GM19452 (cell line): ENCODE measurements around the gene RAB37.

ENCODE experiments used
- ATAC-seq: cut with Tn5 transposase; IDR thresholded peaks from one replicate; pipeline ENCODE4 v1.9.1; 2021; ENCODE audit not compliant: unreplicated experiment

Gene RAB37

GRCh38 chr17:74744714-74745547, 7.9 kb downstream of the RAB37 start:
- ATAC-seq = no peak

DNA sequence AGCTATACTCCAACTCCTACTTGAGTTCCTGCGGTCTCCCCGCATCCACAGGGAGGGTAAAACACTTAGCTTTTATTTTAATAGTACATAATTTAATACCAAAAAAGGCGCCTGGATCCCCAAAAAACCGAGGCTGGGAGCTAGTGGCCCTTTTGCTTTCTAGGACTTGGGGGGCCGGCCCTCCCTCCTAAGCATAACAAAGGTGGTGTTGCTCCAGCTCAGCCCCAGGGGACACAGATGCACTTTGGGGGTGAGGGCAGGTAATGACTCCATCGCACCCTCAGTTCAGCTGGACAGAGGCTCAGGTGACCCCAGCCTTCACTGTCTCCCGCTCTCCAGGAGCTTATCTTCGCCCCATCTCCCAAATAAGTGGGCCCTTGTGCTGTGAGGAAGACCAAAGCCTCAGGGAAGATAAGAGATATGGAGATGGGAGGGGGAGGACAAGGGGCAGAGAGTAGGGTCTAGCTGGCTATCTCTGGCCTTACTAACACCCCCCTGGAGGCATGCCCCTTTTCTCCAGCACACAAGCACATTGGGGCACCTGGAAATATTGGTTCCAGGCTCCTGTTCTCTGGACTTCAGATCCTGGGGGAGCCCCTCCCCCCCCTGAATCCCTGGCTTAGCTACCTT, 8.6 kb downstream of the RAB37 start:
- no peak for ATAC-seq

DNA sequence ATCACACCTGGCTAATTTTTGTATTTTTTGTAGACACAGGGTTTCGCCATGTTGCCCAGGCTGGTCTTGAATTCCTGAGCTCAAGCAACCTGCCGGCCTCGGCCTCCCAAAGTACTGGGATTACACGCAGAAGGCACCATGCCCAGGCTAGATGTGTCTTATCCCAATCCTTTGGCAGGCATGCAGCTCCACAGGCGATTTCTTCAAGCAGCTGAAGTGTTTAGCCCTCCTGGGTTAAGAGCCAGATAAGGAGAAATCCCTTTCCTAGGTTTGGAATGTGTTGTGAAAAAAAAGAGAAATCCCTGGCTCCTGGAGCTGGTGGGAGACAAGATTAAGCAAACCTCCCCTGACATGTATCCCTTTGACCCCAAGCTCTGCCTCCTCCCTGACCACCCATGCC, 9.3 kb downstream of the RAB37 start:
- no peak for ATAC-seq

DNA sequence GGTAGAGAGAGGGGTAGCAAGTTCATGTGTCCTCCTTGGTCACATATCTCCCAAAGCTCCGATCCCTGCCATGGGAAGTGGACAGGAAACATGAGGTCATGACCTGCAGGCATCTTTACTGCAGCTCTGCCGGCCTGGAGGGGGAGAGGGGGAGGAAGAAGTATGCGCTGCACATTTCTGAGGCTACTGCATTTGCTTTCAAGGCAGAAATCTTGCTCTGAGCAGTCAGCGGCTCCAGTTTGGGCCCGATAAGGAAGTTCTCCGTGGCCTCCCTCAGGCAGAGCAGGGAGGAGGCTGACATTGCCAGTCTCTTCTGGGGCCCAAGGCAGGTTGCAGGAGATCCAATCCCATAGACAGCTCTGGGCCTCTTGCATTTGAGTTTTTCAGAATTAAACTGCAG, 9.9 kb downstream of the RAB37 start:
- no peak for ATAC-seq

DNA sequence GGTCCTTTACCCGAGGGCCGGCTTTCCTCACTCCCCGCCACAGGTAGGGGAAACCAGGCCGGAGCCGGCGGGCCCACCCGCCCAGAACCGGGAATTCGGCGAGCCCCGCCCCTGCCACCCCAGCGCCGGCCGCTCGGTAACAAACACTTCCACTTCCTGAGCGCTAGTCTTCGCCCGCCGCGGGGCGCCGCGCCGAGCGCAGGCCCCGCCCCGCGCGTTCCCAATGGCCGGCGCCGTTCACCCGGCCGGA, 11.1 kb downstream of the RAB37 start:
- no peak for ATAC-seq

DNA sequence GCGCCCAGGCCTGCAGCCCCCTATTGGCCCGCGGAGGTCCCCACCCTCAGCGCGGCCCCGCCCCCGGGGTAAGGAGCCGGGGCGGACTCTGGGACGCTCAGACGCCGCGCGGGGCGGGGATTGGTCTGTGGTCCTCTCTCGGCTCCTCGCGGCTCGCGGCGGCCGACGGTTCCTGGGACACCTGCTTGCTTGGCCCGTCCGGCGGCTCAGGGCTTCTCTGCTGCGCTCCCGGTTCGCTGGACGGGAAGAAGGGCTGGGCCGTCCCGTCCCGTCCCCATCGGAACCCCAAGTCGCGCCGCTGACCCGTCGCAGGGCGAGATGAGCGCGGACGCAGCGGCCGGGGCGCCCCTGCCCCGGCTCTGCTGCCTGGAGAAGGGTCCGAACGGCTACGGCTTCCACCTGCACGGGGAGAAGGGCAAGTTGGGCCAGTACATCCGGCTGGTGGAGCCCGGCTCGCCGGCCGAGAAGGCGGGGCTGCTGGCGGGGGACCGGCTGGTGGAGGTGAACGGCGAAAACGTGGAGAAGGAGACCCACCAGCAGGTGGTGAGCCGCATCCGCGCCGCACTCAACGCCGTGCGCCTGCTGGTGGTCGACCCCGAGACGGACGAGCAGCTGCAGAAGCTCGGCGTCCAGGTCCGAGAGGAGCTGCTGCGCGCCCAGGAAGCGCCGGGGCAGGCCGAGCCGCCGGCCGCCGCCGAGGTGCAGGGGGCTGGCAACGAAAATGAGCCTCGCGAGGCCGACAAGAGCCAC, 11.6 kb downstream of the RAB37 start, which contains the start of gene NHERF1:
Gene NHERF1, plus strand, starts transcription at position 100 of the 750 bp plus-strand sequence. Its CDS starts 219 bp downstream, at position 319.
- peak; percentile 87 for ATAC-seq

GRCh38 chr17:74749279-74750038, 12.4 kb downstream of the RAB37 start:
- peak; percentile 6 for ATAC-seq

- ATAC-seq = no peak
Measured at GRCh38 chr17:74750039-74750326, 12.9 kb downstream of the RAB37 start.

GRCh38 chr17:74750327-74751069, 13.4 kb downstream of the RAB37 start:
- ATAC-seq = no peak

DNA sequence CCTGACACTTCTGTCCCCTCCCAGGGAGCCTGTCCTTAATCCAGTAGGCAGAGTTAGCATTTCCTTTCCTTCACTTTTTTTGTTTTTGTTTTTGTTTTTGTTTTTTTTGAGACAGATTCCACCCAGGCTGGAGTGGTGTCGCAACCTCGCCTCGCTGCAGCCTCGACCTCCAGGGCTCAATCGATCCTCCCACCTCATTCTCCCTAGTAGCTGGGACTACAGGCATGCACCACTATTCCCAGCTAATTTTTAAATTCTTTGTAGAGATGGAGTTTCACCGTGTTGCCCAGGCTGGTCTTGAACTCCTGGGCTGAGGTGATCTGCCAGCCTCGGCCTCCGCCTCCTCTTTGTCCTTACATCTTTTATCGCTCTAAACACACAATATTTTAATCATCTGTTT, 15.4 kb downstream of the RAB37 start:
- ATAC-seq = no peak

DNA sequence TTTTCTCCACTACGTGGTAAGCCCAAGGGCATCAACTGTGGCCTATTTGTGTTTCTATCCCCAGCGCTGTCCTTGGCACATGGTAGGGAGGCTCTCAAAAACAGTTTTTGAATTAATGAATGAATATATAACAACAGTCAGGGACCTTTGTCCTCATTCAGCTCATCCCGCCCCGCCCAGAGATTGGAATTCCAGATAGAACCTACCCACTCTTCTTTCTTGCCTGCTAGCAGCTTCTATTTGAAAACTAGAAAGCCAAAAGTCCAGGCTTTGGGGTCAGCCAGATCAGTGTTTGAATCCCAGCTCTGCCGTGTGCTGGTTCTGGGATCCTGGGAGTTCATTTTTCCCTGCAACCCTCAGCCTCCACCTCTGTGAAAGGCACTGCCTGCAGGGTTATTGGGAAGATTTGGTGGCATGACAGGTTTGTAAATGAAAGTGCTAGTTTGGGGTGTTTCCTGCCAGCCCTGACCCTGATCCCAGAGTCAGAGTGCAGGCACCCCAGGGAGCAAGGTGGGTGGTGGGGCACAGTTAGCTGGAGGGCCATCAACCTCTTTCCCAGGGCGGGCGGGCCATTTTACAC, 15.9 kb downstream of the RAB37 start:
- ATAC-seq = no peak

- ATAC-seq = no peak
Measured at GRCh38 chr17:74754832-74755231, 17.8 kb downstream of the RAB37 start.

DNA sequence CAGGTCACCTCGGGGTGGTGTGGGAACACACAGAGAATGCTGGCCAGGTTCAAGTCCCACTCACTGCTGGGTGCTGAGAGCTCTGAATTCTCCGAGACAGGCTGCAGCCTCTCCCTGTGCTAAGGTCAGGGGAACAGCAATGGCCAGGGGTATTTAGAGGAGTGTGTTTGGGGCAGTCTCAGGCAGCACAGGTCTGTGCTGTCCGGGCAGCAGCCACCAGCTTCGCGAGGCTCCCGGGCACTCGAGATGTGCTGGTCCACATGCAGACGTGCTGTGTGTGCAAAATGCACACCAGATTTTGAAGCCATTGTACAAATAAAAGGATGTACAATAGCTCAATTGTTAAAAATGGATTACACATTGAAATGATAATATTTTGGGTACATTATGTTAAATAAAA, 18.5 kb downstream of the RAB37 start:
- ATAC-seq = no peak

GRCh38 chr17:74756891-74757290, 19.8 kb downstream of the RAB37 start:
- no peak for ATAC-seq

DNA sequence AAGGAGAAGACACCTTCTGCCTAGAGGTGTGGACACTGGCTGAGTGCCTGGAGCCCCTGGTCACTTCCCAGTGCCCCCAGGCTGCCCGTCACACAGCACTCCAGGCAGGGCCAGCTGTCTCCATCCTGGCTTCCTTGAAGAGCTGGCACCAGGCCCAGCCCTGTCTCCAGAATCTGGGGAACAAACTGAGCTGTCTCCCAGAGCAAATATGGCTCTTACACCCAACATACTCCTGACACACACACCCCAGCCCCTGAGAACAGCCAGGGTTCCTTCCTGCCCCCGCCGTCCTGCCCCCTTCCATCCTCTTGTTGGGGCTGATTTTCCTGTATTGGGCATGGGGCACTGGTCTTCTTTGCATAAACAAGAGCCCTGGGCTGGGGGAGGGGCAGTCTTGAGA, 20.4 kb downstream of the RAB37 start:
- ATAC-seq = no peak

- ATAC-seq = no peak
Measured at GRCh38 chr17:74757931-74758847, 21.1 kb downstream of the RAB37 start.

DNA sequence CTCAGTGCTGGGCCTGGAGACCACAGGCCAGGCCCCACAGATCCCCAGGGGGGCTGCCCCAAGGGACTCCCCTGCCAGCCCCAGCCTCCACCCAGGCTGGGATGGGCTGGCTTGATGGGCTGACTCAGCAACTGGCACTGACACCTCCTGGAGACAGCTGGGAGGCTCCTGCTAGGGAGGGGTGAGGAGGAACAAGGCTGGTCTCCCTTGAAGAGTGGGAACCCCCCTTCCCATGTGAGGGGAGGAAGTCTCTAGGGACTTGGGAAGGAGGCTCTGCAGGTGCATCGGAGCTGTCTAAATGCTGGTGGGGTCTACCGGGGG, 21.8 kb downstream of the RAB37 start:
- peak; percentile 19 for ATAC-seq

GRCh38 chr17:74759243-74759801, 22.3 kb downstream of the RAB37 start:
- peak; percentile 71 for ATAC-seq

DNA sequence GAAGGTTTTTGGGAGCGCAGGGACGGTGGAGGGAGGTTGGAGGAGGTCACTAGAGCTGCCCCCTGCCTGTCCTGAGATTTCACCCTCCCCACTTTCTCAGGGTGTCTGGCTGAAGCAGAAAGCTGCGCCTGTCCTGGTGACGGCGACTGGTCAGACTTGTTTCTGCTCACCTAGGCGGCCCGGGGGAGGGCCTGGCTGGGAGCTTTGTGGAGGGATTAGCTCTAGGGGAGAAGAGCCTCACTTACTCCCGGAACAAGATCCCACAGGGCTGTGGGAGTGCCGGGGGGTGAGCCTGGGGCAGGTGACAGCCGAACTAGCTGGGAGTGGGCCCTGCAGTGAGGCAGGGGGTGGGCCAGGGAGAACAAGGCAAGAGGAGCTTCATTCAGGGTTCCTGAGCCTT, 22.9 kb downstream of the RAB37 start:
- no peak for ATAC-seq
